G401 (cell line): ENCODE results near the gene RAB44. TPM values are rescaled to one million over a fixed set of nuclear protein-coding genes. Genes with fewer than 3 reads are reported as not detected.

Experiments used
- total RNA-seq: library from RNA; depleted of rRNA; stranded (reverse); fragments of >200 nt; shearing (Covaris generic); gene quantifications from 2 replicates; pipeline ENCODE4 v1.2.3, GENCODE V29; 2014; rRNA removed

Gene RAB44
- total RNA-seq, 1 experiment from 2014 or later, result not detected

Other genes with a start within 250 kb of the RAB44 start
- gene STK38, start 150.3 kb upstream of the RAB44 start, total RNA-seq, result 11.8 and 19.6 TPM in 2 replicates
- 342 and 464 TPM in 2 replicates for gene SRSF3, start 103.5 kb upstream of the RAB44 start, total RNA-seq
- gene CDKN1A, start 19.1 kb upstream of the RAB44 start, total RNA-seq, result 105 and 117 TPM in 2 replicates
- gene CPNE5, start 141.6 kb downstream of the RAB44 start, total RNA-seq, result 28.1 and 37.6 TPM in 2 replicates
- gene PPIL1, start 177.0 kb downstream of the RAB44 start, total RNA-seq, result 62.5 and 124 TPM in 2 replicates
- 22.5 and 30.1 TPM in 2 replicates for gene C6orf89, start 188.1 kb downstream of the RAB44 start, total RNA-seq